T-cell (primary cell): ENCODE data around the gene TTC21B. TPM values are rescaled to one million over a fixed set of nuclear protein-coding genes. Genes with fewer than 3 reads are reported as not detected.

ENCODE experiments used
- ATAC-seq, 4 experiments: fragments of 200-7000 bp in 3 of 4; fragments of 150-1000 bp in 1 of 4; cut with Tn5 transposase; replicated peaks in 1 of 4; 1 replicate in 3 of 4; 2 replicates in 1 of 4; pipeline ENCODE4 v1.10.0; 2021; ENCODE audit warnings: moderate library complexity in 3 of 4, mild to moderate bottlenecking in 2 of 4, moderate number of reproducible peaks in 1 of 4
- CTCF ChIA-PET, 2 donors: fragments of 300-600 bp; sonication (Branson Sonifier 250); formaldehyde crosslinking; loops; one replicate each; lab custom pipeline; 2022; ENCODE audit warnings: antibody characterized with exemption in 2 of 2; lab: Charles Lee
- POLR2A ChIA-PET, 2 donors: fragments of 300-600 bp; sonication (Branson Sonifier 250); formaldehyde crosslinking; loops; one replicate each; lab custom pipeline; 2022; ENCODE audit warnings: antibody characterized with exemption in 2 of 2; lab: Charles Lee
- DNase-seq, 35 experiments: peaks; one replicate each; pipeline versions ENCODE4 v3.0.0 to v3.0.0-alpha.2; 2013 to 2023
- H3K27ac ChIP-seq: one replicate; pipeline ENCODE4 v1.5.1; 2013; ENCODE audit warnings: low read length
- H3K27me3 ChIP-seq, 2 experiments: replicated peaks in 1 of 2; 1 replicate in 1 of 2; 2 replicates in 1 of 2; pipeline versions ENCODE4 v1.6.1 to v1.7.0; 2013; ENCODE audit warnings: low read length in 1 of 2, mixed read lengths in 1 of 2; ENCODE audit not compliant: control insufficient read depth in 2 of 2, insufficient read depth in 2 of 2; ENCODE audit errors: extremely low read depth in 1 of 2
- H3K36me3 ChIP-seq, 2 donors: 1 replicate in 1 of 2; 2 replicates in 1 of 2; pipeline versions ENCODE4 v1.6.1 to v1.7.0; 2013; ENCODE audit warnings: low read length in 1 of 2; ENCODE audit not compliant: control insufficient read depth in 2 of 2, insufficient read depth in 1 of 2; ENCODE audit errors: extremely low read depth in 1 of 2
- H3K4me1 ChIP-seq, 2 experiments: 1 replicate in 1 of 2; 2 replicates in 1 of 2; pipeline versions ENCODE4 v1.6.1 to v1.7.0; 2013; ENCODE audit warnings: low read length in 2 of 2, mixed read lengths in 1 of 2; ENCODE audit not compliant: insufficient read depth in 2 of 2, control insufficient read depth in 1 of 2; ENCODE audit errors: extremely low read depth in 1 of 2
- H3K4me3 ChIP-seq, 2 donors: 1 replicate in 1 of 2; 2 replicates in 1 of 2; pipeline versions ENCODE4 v1.5.1 to v1.7.0; 2013; ENCODE audit warnings: mild to moderate bottlenecking in 2 of 2, low read length in 1 of 2, moderate library complexity in 1 of 2; ENCODE audit not compliant: control insufficient read depth in 1 of 2; ENCODE audit errors: extremely low read depth in 1 of 2
- H3K9me3 ChIP-seq: 2 replicates; pipeline ENCODE4 v1.7.0; 2013
- H3K27ac Mint-ChIP-seq, 2 donors: one replicate each; pipeline ENCODE4 v1.8.0; 2020 to 2021; ENCODE audit warnings: mild to moderate bottlenecking in 2 of 2, mixed read lengths in 2 of 2
- H3K27me3 Mint-ChIP-seq, 2 donors: one replicate each; pipeline ENCODE4 v1.8.0; 2021 to 2022; ENCODE audit warnings: mixed read lengths in 2 of 2
- H3K36me3 Mint-ChIP-seq: one replicate; pipeline ENCODE4 v1.8.0; 2021; ENCODE audit warnings: mixed read lengths
- H3K4me1 Mint-ChIP-seq, 3 donors: one replicate each; pipeline ENCODE4 v1.8.0; 2020 to 2022; ENCODE audit warnings: mixed read lengths in 3 of 3, mild to moderate bottlenecking in 1 of 3
- H3K4me3 Mint-ChIP-seq, 3 donors: one replicate each; pipeline ENCODE4 v1.8.0; 2020 to 2022; ENCODE audit warnings: mild to moderate bottlenecking in 3 of 3, mixed read lengths in 3 of 3, moderate library complexity in 3 of 3
- H3K9me3 Mint-ChIP-seq, 3 donors: one replicate each; pipeline ENCODE4 v1.8.0; 2020 to 2022; ENCODE audit warnings: mixed read lengths in 3 of 3
- WGBS: methylation state at CpG from one replicate; pipeline ENCODE4 v1.1.5; 2013; ENCODE audit warnings: missing lambda C conversion rate; ENCODE audit not compliant: insufficient coverage; 5-methylcytosine and 5-hydroxymethylcytosine counted together
- total RNA-seq, 35 experiments: library from RNA in 6 of 35; stranded (reverse) in 6 of 35; fragments of 120-200 nt in 1 of 35; gene quantifications; one replicate each; pipeline versions ENCODE4 v1.2.1 to v1.2.4 and lab custom pipeline; 2013 to 2026

The TTC21B gene
- total RNA-seq, 5 donors from 2014 or later (not counting 1 experiment from before 2014, with no cell fraction given), result 20.5 to 31.4 (median 23.4) TPM

- ChIA-PET CTCF (no interaction called here), POLR2A (no interaction called here)
- Histone ChIP-seq H3K9me3 (no peaks in the 10 kb centered on the region), H3K36me3 (peaks cover 7 to 51% of the 10 kb centered on the region in 2 donors), H3K27ac (no peak overlapping the region), H3K27me3 (no peaks in the 10 kb centered on the region), H3K4me3 (no peak overlapping the region), H3K4me1 (peaks cover 0 to under 1% of the 10 kb centered on the region in 2 experiments)
- Mint-ChIP-seq H3K27ac (no peak overlapping the region), H3K4me3 (no peak overlapping the region), H3K36me3 (peaks cover 66% of the 10 kb centered on the region), H3K27me3 (no peaks in the 10 kb centered on the region), H3K9me3 (no peaks in the 10 kb centered on the region), H3K4me1 (peaks cover 2 to 3% (median 3%) of the 10 kb centered on the region in 3 donors)
- WGBS, result 95% methylated on average over 3 of the region's 5 CpGs
- DNase-seq (peak in 1 of 35 experiments; percentile 7), ATAC-seq (no peak)
Observed at GRCh38 chr2:165897726-165898125, 55.9 kb downstream of the TTC21B start.

- Histone ChIP-seq H3K27ac (no peak overlapping the region), H3K9me3 (no peaks in the 10 kb centered on the region), H3K36me3 (peaks cover 7 to 51% of the 10 kb centered on the region in 2 donors), H3K4me3 (no peak overlapping the region), H3K27me3 (no peaks in the 10 kb centered on the region), H3K4me1 (no peaks in the 10 kb centered on the region)
- no peak overlapping the region for H3K4me3 Mint-ChIP-seq
- no peak overlapping the region for H3K27ac Mint-ChIP-seq
- WGBS, result 98% methylated on average over 3 of the region's 5 CpGs
- H3K4me1 Mint-ChIP-seq, result no peaks in the 10 kb centered on the region
- no peak for DNase-seq
- no peaks in the 10 kb centered on the region for H3K9me3 Mint-ChIP-seq
- H3K27me3 Mint-ChIP-seq, result no peaks in the 10 kb centered on the region
- CTCF ChIA-PET, result no interaction called here
- peaks cover 68% of the 10 kb centered on the region for H3K36me3 Mint-ChIP-seq
- ATAC-seq, result no peak
- POLR2A ChIA-PET, result no interaction called here
Observed at GRCh38 chr2:165897074-165897473, 56.5 kb downstream of the TTC21B start.

- no CpG with 5 or more reads among the region's 1 CpG for WGBS
- Histone ChIP-seq H3K4me1 (no peaks in the 10 kb centered on the region), H3K27ac (no peak overlapping the region), H3K27me3 (no peaks in the 10 kb centered on the region), H3K4me3 (no peak overlapping the region), H3K36me3 (peaks cover 0 to 47% of the 10 kb centered on the region in 2 donors), H3K9me3 (no peaks in the 10 kb centered on the region)
- ATAC-seq (no peak), DNase-seq (no peak)
- no peaks in the 10 kb centered on the region for H3K9me3 Mint-ChIP-seq
- no peaks in the 10 kb centered on the region for H3K4me1 Mint-ChIP-seq
- ChIA-PET CTCF (no interaction called here), POLR2A (no interaction called here)
- H3K27ac Mint-ChIP-seq, result no peak overlapping the region
- no peak overlapping the region for H3K4me3 Mint-ChIP-seq
- peaks cover 65% of the 10 kb centered on the region for H3K36me3 Mint-ChIP-seq
- no peaks in the 10 kb centered on the region for H3K27me3 Mint-ChIP-seq
Observed at GRCh38 chr2:165895974-165896373, 57.6 kb downstream of the TTC21B start.

- Histone ChIP-seq H3K27ac (no peak overlapping the region), H3K27me3 (no peaks in the 10 kb centered on the region), H3K4me1 (no peaks in the 10 kb centered on the region), H3K9me3 (no peaks in the 10 kb centered on the region), H3K36me3 (peaks cover 0 to 43% of the 10 kb centered on the region in 2 donors), H3K4me3 (no peak overlapping the region)
- peaks cover 68% of the 10 kb centered on the region for H3K36me3 Mint-ChIP-seq
- CTCF ChIA-PET, result interaction anchor here in 1 of 2 donors (1.1 kb wide), 1 partner anchor 19 kb away, joined by 4 read pairs; no protein-coding TSS in a partner anchor
- no peak overlapping the region for H3K27ac Mint-ChIP-seq
- WGBS, result 100% methylated on average over 2 of the region's 4 CpGs
- H3K27me3 Mint-ChIP-seq, result no peaks in the 10 kb centered on the region
- DNase-seq, result no peak
- H3K4me1 Mint-ChIP-seq, result no peaks in the 10 kb centered on the region
- POLR2A ChIA-PET, result interaction anchor here in 1 of 2 donors (0.6 kb wide), 1 partner anchor 936 kb away, joined by 3 read pairs; no protein-coding TSS in a partner anchor
- ATAC-seq, result no peak
- H3K9me3 Mint-ChIP-seq, result no peaks in the 10 kb centered on the region
- H3K4me3 Mint-ChIP-seq, result no peak overlapping the region
Observed at GRCh38 chr2:165893556-165893955, 60.0 kb downstream of the TTC21B start.

- no peak overlapping the region for H3K4me3 Mint-ChIP-seq
- Histone ChIP-seq H3K36me3 (peaks cover 0 to 36% of the 10 kb centered on the region in 2 donors), H3K9me3 (no peaks in the 10 kb centered on the region), H3K4me1 (no peaks in the 10 kb centered on the region), H3K27ac (no peak overlapping the region), H3K27me3 (no peaks in the 10 kb centered on the region), H3K4me3 (no peak overlapping the region)
- ATAC-seq (no peak), DNase-seq (no peak)
- peaks cover 58% of the 10 kb centered on the region for H3K36me3 Mint-ChIP-seq
- H3K4me1 Mint-ChIP-seq, result no peaks in the 10 kb centered on the region
- no peak overlapping the region for H3K27ac Mint-ChIP-seq
- ChIA-PET POLR2A (no interaction called here), CTCF (interaction anchor here in 1 of 2 donors (2.2 kb wide), 1 partner anchor 18 kb away, joined by 11 read pairs; no protein-coding TSS in a partner anchor)
- no peaks in the 10 kb centered on the region for H3K27me3 Mint-ChIP-seq
- no peaks in the 10 kb centered on the region for H3K9me3 Mint-ChIP-seq
- WGBS, result 100% methylated on average over 5 of the region's 6 CpGs
Observed at GRCh38 chr2:165892526-165892925, 61.0 kb downstream of the TTC21B start.

- Mint-ChIP-seq H3K9me3 (no peaks in the 10 kb centered on the region), H3K27me3 (no peaks in the 10 kb centered on the region), H3K36me3 (peaks cover 55% of the 10 kb centered on the region), H3K27ac (no peak overlapping the region), H3K4me3 (no peak overlapping the region), H3K4me1 (no peaks in the 10 kb centered on the region)
- DNase-seq (no peak), ATAC-seq (no peak)
- ChIA-PET CTCF (interaction anchor here in 1 of 2 donors (2.2 kb wide), 1 partner anchor 18 kb away, joined by 11 read pairs; no protein-coding TSS in a partner anchor), POLR2A (no interaction called here)
- WGBS, result no CpG with 5 or more reads among the region's 2 CpGs
- Histone ChIP-seq H3K27ac (no peak overlapping the region), H3K9me3 (no peaks in the 10 kb centered on the region), H3K27me3 (no peaks in the 10 kb centered on the region), H3K4me3 (no peak overlapping the region), H3K4me1 (no peaks in the 10 kb centered on the region), H3K36me3 (peaks cover 0 to 33% of the 10 kb centered on the region in 2 donors)
Observed at GRCh38 chr2:165891943-165892342, 61.6 kb downstream of the TTC21B start.
